ENCODE results near the gene THOC5. TPM values are rescaled to one million over a fixed set of nuclear protein-coding genes. Genes with fewer than 3 reads are reported as not detected.
"Not testable (repeated sequence)": the region's sequence is repeated elsewhere in the genome, so short reads cannot be mapped to it uniquely, and the experiment has no call there.

The THOC5 gene
- total RNA-seq, 1 experiment from 2014 or later: 80.6 TPM

DNA sequence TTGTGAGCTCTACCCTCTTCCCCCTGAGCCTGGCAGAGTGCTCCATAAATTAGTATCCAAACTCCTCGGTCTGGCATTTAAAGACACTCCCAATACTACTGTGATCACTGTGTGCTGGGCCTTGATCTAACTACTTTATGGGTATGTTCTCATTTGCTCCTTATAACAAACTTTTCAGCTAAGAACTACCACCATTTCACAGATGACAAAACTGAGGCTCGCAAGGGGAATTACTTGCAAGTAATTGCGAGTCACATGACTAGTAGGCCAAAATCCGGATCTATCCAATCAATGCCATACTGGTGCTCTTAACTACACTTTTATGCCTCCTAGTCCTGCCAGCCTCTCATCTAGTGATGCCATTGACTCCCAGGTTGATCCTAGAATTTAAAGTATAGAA, 3.6 kb downstream of the THOC5 start:
- H3K36me3 ChIP-seq (ENCODE audit: control insufficient read depth in 1 of 2, insufficient read depth in 2 of 2, low read length in 2 of 2): peaks cover 20 to 22% of the 10 kb centered on the region in 2 experiments
- ChIA-PET POLR2A (no interaction called here), RAD21 (ENCODE audit: low non-redundant PET in 1 of 2, low total read pairs in 2 of 2, uncharacterized antibody in 2 of 2, unreplicated experiment in 2 of 2) (no interaction called here), CTCF (no interaction called here)
- no peaks in the 10 kb centered on the region for H3K27me3 ChIP-seq (ENCODE audit: insufficient read depth, low read length)
- no peak overlapping the region for H3K4me2 ChIP-seq (ENCODE audit: low read length)
- ATAC-seq (no peak), DNase-seq (ENCODE audit: low read depth, low spot score) (no peak)
- TF ChIP-seq EGR1 (IDR thresholded peaks at IDR 0.05; ENCODE audit: low read depth) (no peak), EZH2phosphoT487 (IDR thresholded peaks at IDR 0.05; ENCODE audit: borderline replicate concordance) (no peak), ZFX (IDR thresholded peaks at IDR 0.05) (no peak), POLR2A (IDR thresholded peaks at IDR 0.05; ENCODE audit: borderline replicate concordance, extremely low read depth, insufficient read depth, insufficient read length) (no peak), TCF7L2 (IDR thresholded peaks at IDR 0.05; ENCODE audit: borderline replicate concordance, extremely low read depth, insufficient read depth, insufficient read length) (no peak), POLR2AphosphoS5 (IDR thresholded peaks at IDR 0.05; ENCODE audit: low read depth, low read length) (no peak)
- TF ChIP-seq, protein P1, sequence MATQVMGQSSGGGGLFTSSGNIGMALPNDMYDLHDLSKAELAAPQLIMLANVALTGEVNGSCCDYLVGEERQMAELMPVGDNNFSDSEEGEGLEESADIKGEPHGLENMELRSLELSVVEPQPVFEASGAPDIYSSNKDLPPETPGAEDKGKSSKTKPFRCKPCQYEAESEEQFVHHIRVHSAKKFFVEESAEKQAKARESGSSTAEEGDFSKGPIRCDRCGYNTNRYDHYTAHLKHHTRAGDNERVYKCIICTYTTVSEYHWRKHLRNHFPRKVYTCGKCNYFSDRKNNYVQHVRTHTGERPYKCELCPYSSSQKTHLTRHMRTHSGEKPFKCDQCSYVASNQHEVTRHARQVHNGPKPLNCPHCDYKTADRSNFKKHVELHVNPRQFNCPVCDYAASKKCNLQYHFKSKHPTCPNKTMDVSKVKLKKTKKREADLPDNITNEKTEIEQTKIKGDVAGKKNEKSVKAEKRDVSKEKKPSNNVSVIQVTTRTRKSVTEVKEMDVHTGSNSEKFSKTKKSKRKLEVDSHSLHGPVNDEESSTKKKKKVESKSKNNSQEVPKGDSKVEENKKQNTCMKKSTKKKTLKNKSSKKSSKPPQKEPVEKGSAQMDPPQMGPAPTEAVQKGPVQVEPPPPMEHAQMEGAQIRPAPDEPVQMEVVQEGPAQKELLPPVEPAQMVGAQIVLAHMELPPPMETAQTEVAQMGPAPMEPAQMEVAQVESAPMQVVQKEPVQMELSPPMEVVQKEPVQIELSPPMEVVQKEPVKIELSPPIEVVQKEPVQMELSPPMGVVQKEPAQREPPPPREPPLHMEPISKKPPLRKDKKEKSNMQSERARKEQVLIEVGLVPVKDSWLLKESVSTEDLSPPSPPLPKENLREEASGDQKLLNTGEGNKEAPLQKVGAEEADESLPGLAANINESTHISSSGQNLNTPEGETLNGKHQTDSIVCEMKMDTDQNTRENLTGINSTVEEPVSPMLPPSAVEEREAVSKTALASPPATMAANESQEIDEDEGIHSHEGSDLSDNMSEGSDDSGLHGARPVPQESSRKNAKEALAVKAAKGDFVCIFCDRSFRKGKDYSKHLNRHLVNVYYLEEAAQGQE (IDR thresholded peaks at IDR 0.05; ENCODE audit: low read depth): no peak
- H3K79me2 ChIP-seq (ENCODE audit: insufficient read depth, low read length): peaks cover 32% of the 10 kb centered on the region
- peaks cover 10% of the 10 kb centered on the region in 2 experiments; a peak in 3 of 4 replicates for H3K4me1 ChIP-seq (ENCODE audit: control insufficient read depth in 1 of 2, insufficient read depth in 2 of 2, low read length in 2 of 2)
- no peak overlapping the region for H2AFZ ChIP-seq (ENCODE audit: low read depth, low read length, poor library complexity, severe bottlenecking)
- H3K9me3 ChIP-seq (ENCODE audit: control insufficient read depth in 1 of 2, insufficient read depth in 1 of 2, low read depth in 1 of 2, low read length in 2 of 2): no peaks in the 10 kb centered on the region
- intact Hi-C loops (cut with micrococcal nuclease): no loop called here
- H3K4me3 ChIP-seq (replicated peaks in 1 of 2; ENCODE audit: low read depth in 1 of 2, low read length in 2 of 2): no peak overlapping the region
- BruUV-seq (replicated peaks): no TSS peak
- no peak overlapping the region for H3K27ac ChIP-seq (ENCODE audit: low read depth, low read length)
- H3K9me2 ChIP-seq (ENCODE audit: insufficient read depth): no peaks in the 10 kb centered on the region
- no peak overlapping the region for H3K9ac ChIP-seq (ENCODE audit: low read length)
- no peaks in the 10 kb centered on the region for H4K20me1 ChIP-seq (ENCODE audit: insufficient read depth)

DNA sequence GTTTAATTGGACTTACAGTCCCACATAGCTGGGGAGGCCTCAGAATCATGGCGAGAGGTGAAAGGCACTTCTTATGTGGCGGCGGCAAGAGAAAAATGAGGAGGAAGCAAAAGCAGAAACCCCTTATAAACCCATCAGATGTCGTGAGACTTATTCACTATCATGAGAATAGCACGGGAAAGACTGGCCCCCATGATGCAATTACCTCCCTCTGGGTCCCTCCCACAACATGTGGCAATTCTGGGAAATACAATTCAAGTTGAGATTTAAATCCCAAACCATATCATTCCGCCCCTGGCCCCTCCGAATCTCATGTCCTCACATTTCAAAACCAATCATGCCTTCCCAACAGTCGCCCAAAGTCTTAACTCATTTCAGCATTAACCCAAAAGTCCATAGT, 8.5 kb downstream of the THOC5 start:
- H3K4me3 ChIP-seq (replicated peaks in 1 of 2; ENCODE audit: low read depth in 1 of 2, low read length in 2 of 2); H3K9me3 ChIP-seq (ENCODE audit: control insufficient read depth in 1 of 2, insufficient read depth in 1 of 2, low read depth in 1 of 2, low read length in 2 of 2); DNase-seq (ENCODE audit: low read depth, low spot score); H4K20me1 ChIP-seq (ENCODE audit: insufficient read depth); BruUV-seq (replicated peaks); H3K4me1 ChIP-seq (ENCODE audit: control insufficient read depth in 1 of 2, insufficient read depth in 2 of 2, low read length in 2 of 2); H2AFZ ChIP-seq (ENCODE audit: low read depth, low read length, poor library complexity, severe bottlenecking); H3K9me2 ChIP-seq (ENCODE audit: insufficient read depth); RAD21 ChIA-PET (ENCODE audit: low non-redundant PET in 1 of 2, low total read pairs in 2 of 2, uncharacterized antibody in 2 of 2, unreplicated experiment in 2 of 2); H3K27me3 ChIP-seq (ENCODE audit: insufficient read depth, low read length); intact Hi-C loops (cut with micrococcal nuclease); POLR2A ChIA-PET; CTCF ChIA-PET; H3K79me2 ChIP-seq (ENCODE audit: insufficient read depth, low read length); H3K4me2 ChIP-seq (ENCODE audit: low read length); ATAC-seq; H3K27ac ChIP-seq (ENCODE audit: low read depth, low read length); H3K9ac ChIP-seq (ENCODE audit: low read length): not testable (repeated sequence)
- H3K36me3 ChIP-seq (ENCODE audit: control insufficient read depth in 1 of 2, insufficient read depth in 2 of 2, low read length in 2 of 2): peaks cover 34 to 43% of the 10 kb centered on the region in 2 experiments

Measured in HCT116 (cell line).